H1 (cell line): ENCODE data around the gene CCNY. TPM values are rescaled to one million over a fixed set of nuclear protein-coding genes. Genes with fewer than 3 reads are reported as not detected.

Experiments
- CTCF ChIA-PET: fragments of 300-600 bp; sonication (Branson Sonifier 250); formaldehyde crosslinking; loops from one replicate; lab custom pipeline; 2021; ENCODE audit not compliant: partially characterized antibody; lab: Charles Lee
- POLR2A ChIA-PET: fragments of 300-600 bp; sonication (Branson Sonifier 250); formaldehyde crosslinking; loops from one replicate; lab custom pipeline; 2021; ENCODE audit warnings: inconsistent platforms; ENCODE audit not compliant: partially characterized antibody; lab: Charles Lee
- DNase-seq, 2 experiments: peaks; one replicate each; pipeline versions ENCODE4 v3.0.0 to v3.0.0-alpha.2; 2010 to 2022; ENCODE audit warnings: low spot score in 2 of 2, low read depth in 1 of 2, mixed read lengths in 1 of 2
- FAIRE-seq: peaks from 2 replicates; lab custom pipeline; 2011; peaks lifted over from hg19 to GRCh38; lab: Jason Lieb, UNC
- H2AFZ ChIP-seq: 2 replicates; pipeline ENCODE4 v1.8.1; 2012; ENCODE audit warnings: low read length, inconsistent platforms
- H2AK5ac ChIP-seq: 2 replicates; pipeline ENCODE4 v1.6.1; 2013; ENCODE audit warnings: low read depth, low read length
- H2BK120ac ChIP-seq: replicated peaks from 2 replicates; pipeline ENCODE3; 2013; ENCODE audit warnings: low read depth, low read length, inconsistent platforms
- H2BK12ac ChIP-seq: 2 replicates; pipeline ENCODE4 v1.6.1; 2013; ENCODE audit warnings: low read depth, low read length
- H2BK15ac ChIP-seq: 2 replicates; pipeline ENCODE4 v1.6.1; 2013; ENCODE audit warnings: low read length
- H2BK20ac ChIP-seq: 2 replicates; pipeline ENCODE4 v1.6.1; 2013; ENCODE audit warnings: low read length
- H2BK5ac ChIP-seq: 2 replicates; pipeline ENCODE4 v1.6.1; 2013; ENCODE audit warnings: low read depth, low read length
- H3K14ac ChIP-seq: 2 replicates; pipeline ENCODE4 v1.6.1; 2013; ENCODE audit warnings: inconsistent platforms; ENCODE audit not compliant: insufficient read length
- H3K18ac ChIP-seq: 2 replicates; pipeline ENCODE4 v1.6.1; 2013; ENCODE audit warnings: low read length; ENCODE audit errors: extremely low read depth
- H3K23ac ChIP-seq: 2 replicates; pipeline ENCODE4 v1.6.1; 2013; ENCODE audit warnings: inconsistent platforms; ENCODE audit not compliant: insufficient read length
- H3K23me2 ChIP-seq: 2 replicates; pipeline ENCODE4 v1.6.1; 2013; ENCODE audit warnings: low read depth, low read length
- H3K27ac ChIP-seq: 2 replicates; pipeline ENCODE4 v1.6.1; 2011; ENCODE audit warnings: low read depth, low read length, inconsistent platforms
- H3K27me3 ChIP-seq, 4 experiments: replicated peaks in 1 of 4; 1 replicate in 1 of 4; 2 replicates in 3 of 4; pipeline versions ENCODE4 v1.6.1 to v1.8.1; 2011 to 2013; ENCODE audit warnings: low read length in 3 of 4, mild to moderate bottlenecking in 3 of 4, inconsistent platforms in 2 of 4, mixed read lengths in 2 of 4, moderate library complexity in 1 of 4; ENCODE audit not compliant: control insufficient read depth in 3 of 4, insufficient read depth in 3 of 4; ENCODE audit errors: extremely low read depth in 1 of 4
- H3K36me3 ChIP-seq, 4 experiments: 2 replicates each; pipeline versions ENCODE4 v1.6.1 to v1.8.1; 2011 to 2013; ENCODE audit warnings: mild to moderate bottlenecking in 4 of 4, low read length in 3 of 4, moderate library complexity in 2 of 4, control low read depth in 1 of 4, inconsistent platforms in 1 of 4; ENCODE audit not compliant: insufficient read depth in 4 of 4, control insufficient read depth in 2 of 4
- H3K4ac ChIP-seq: replicated peaks from 2 replicates; pipeline ENCODE3; 2013; ENCODE audit warnings: low read length, low read depth, mixed read lengths, inconsistent platforms; ENCODE audit not compliant: insufficient read length
- H3K4me1 ChIP-seq, 4 experiments: replicated peaks in 1 of 4; 1 replicate in 1 of 4; 2 replicates in 3 of 4; pipeline versions ENCODE4 v1.6.1 to v1.8.1; 2011 to 2013; ENCODE audit warnings: low read length in 3 of 4, inconsistent platforms in 2 of 4, mixed read lengths in 1 of 4; ENCODE audit not compliant: insufficient read depth in 4 of 4, control insufficient read depth in 3 of 4
- H3K4me2 ChIP-seq, 2 experiments: 2 replicates each; pipeline versions ENCODE4 v1.6.1 to v1.8.1; 2011 to 2013; ENCODE audit warnings: low read depth in 2 of 2, low read length in 2 of 2, control low read depth in 1 of 2, inconsistent platforms in 1 of 2, mild to moderate bottlenecking in 1 of 2; ENCODE audit not compliant: insufficient read depth in 1 of 2
- H3K4me3 ChIP-seq, 4 experiments: fragments of 200-600, 300-600 bp in 1 of 4; sonication (generic), shearing (Covaris generic), sonication (Bioruptor Twin) in 1 of 4; 2 replicates each; pipeline versions ENCODE4 v1.5.1 to v1.8.1; 2011 to 2016; ENCODE audit warnings: low read length in 4 of 4, low read depth in 3 of 4, control low read depth in 2 of 4, inconsistent platforms in 2 of 4, mild to moderate bottlenecking in 2 of 4, mixed read lengths in 1 of 4, moderate library complexity in 1 of 4; ENCODE audit not compliant: insufficient read depth in 2 of 4; ENCODE audit errors: extremely low read depth in 1 of 4
- H3K56ac ChIP-seq: replicated peaks from 2 replicates; pipeline ENCODE3; 2013; ENCODE audit warnings: low read depth, mild to moderate bottlenecking, mixed read lengths, low read length, inconsistent platforms; ENCODE audit not compliant: insufficient read length
- H3K79me1 ChIP-seq: 2 replicates; pipeline ENCODE4 v1.6.1; 2013; ENCODE audit warnings: low read depth, low read length, control low read depth
- H3K79me2 ChIP-seq, 2 experiments: 2 replicates each; pipeline versions ENCODE4 v1.6.1 to v1.8.1; 2012 to 2013; ENCODE audit warnings: low read length in 2 of 2, mild to moderate bottlenecking in 2 of 2, inconsistent platforms in 1 of 2; ENCODE audit not compliant: insufficient read depth in 2 of 2, control insufficient read depth in 1 of 2
- H3K9ac ChIP-seq, 4 experiments: replicated peaks in 1 of 4; 1 replicate in 1 of 4; 2 replicates in 3 of 4; pipeline versions ENCODE4 v1.6.1 to v1.8.1; 2011 to 2013; ENCODE audit warnings: low read depth in 3 of 4, low read length in 3 of 4, control low read depth in 2 of 4, mild to moderate bottlenecking in 2 of 4, moderate library complexity in 2 of 4, inconsistent platforms in 1 of 4; ENCODE audit errors: extremely low read depth in 1 of 4
- H3K9me3 ChIP-seq, 2 experiments: 2 replicates each; pipeline versions ENCODE4 v1.6.1 to v1.8.1; 2012 to 2013; ENCODE audit warnings: mild to moderate bottlenecking in 2 of 2, moderate library complexity in 2 of 2, control low read depth in 1 of 2, inconsistent platforms in 1 of 2, low read depth in 1 of 2, low read length in 1 of 2, mixed read lengths in 1 of 2; ENCODE audit not compliant: insufficient read depth in 2 of 2
- H4K20me1 ChIP-seq, 2 experiments: replicated peaks in 1 of 2; 2 replicates each; pipeline versions ENCODE3 to v1.8.1; 2011 to 2013; ENCODE audit warnings: inconsistent platforms in 2 of 2, low read length in 2 of 2, mild to moderate bottlenecking in 1 of 2; ENCODE audit not compliant: insufficient read depth in 2 of 2, control insufficient read depth in 1 of 2
- H4K5ac ChIP-seq: 2 replicates; pipeline ENCODE4 v1.6.1; 2013; ENCODE audit warnings: low read length, low read depth, mixed read lengths, inconsistent platforms; ENCODE audit not compliant: insufficient read length
- H4K8ac ChIP-seq: 2 replicates; pipeline ENCODE4 v1.8.0; 2013; ENCODE audit warnings: mild to moderate bottlenecking, moderate library complexity, low read length, inconsistent platforms; ENCODE audit not compliant: insufficient read depth; ENCODE audit errors: extremely low read depth
- H4K91ac ChIP-seq: replicated peaks from 2 replicates; pipeline ENCODE3; 2013; ENCODE audit warnings: low read length, mixed read lengths, inconsistent platforms; ENCODE audit not compliant: insufficient read length
- CHD2 ChIP-seq: IDR thresholded peaks from 2 replicates; pipeline ENCODE4 v1.6.1; 2012; ENCODE audit warnings: low read length, improper control_type of control experiment
- EGR1 ChIP-seq: IDR thresholded peaks from 2 replicates; pipeline ENCODE4 v1.6.1; 2011; ENCODE audit warnings: low read depth, low read length, borderline replicate concordance
- GABPA ChIP-seq: IDR thresholded peaks from 2 replicates; pipeline ENCODE4 v1.6.1; 2011; ENCODE audit warnings: mild to moderate bottlenecking, low read length, moderate library complexity, borderline replicate concordance; ENCODE audit not compliant: insufficient read depth
- GTF2F1 ChIP-seq: IDR thresholded peaks from 2 replicates; pipeline ENCODE4 v1.6.1; 2012; ENCODE audit warnings: low read depth, low read length, improper control_type of control experiment, borderline replicate concordance
- HDAC2 ChIP-seq, 2 experiments: fragments of 300-600 bp in 1 of 2; sonication (generic) in 1 of 2; IDR thresholded peaks; 2 replicates each; pipeline ENCODE4 v1.6.1; 2011 to 2012; ENCODE audit warnings: low read depth in 2 of 2, low read length in 2 of 2, mild to moderate bottlenecking in 2 of 2, moderate library complexity in 2 of 2, borderline replicate concordance in 1 of 2, inconsistent platforms in 1 of 2
- JUN ChIP-seq: IDR thresholded peaks from 2 replicates; pipeline ENCODE4 v1.6.1; 2011; ENCODE audit warnings: low read depth, mild to moderate bottlenecking, improper control_type of control experiment, low read length
- SAP30 ChIP-seq: fragments of 300-600 bp; sonication (generic); IDR thresholded peaks from 2 replicates; pipeline ENCODE4 v1.7.1; 2012; ENCODE audit warnings: low read length, moderate library complexity, mild to moderate bottlenecking, inconsistent platforms; ENCODE audit not compliant: insufficient read depth, insufficient replicate concordance
- SIRT6 ChIP-seq: IDR thresholded peaks from one replicate; pipeline ENCODE4 v1.7.1; 2012; ENCODE audit warnings: low read length, inconsistent platforms
- SIX5 ChIP-seq: IDR thresholded peaks from 2 replicates; pipeline ENCODE4 v1.6.1; 2011; ENCODE audit warnings: mild to moderate bottlenecking, low read depth, low read length
- SUZ12 ChIP-seq: fragments of 200-600 bp; sonication (generic); IDR thresholded peaks from 2 replicates; pipeline ENCODE4 v1.6.1; 2012; ENCODE audit warnings: mild to moderate bottlenecking, inconsistent platforms, low read length, moderate library complexity, mixed read lengths
- TAF1 ChIP-seq: IDR thresholded peaks from 2 replicates; pipeline ENCODE4 v1.6.1; 2011; ENCODE audit warnings: mild to moderate bottlenecking, low read depth, low read length
- WGBS, 2 experiments: shearing (Covaris generic) in 1 of 2; methylation state at CpG; one replicate each; pipeline versions ENCODE4 v1.1.6 to v1.1.7; 2013 to 2015; ENCODE audit warnings: low lambda C conversion rate in 2 of 2, mixed read lengths in 2 of 2, inconsistent platforms in 1 of 2, low coverage in 1 of 2, missing lambda C conversion rate in 1 of 2; ENCODE audit not compliant: insufficient replicate concordance in 2 of 2, insufficient coverage in 1 of 2, insufficient read length in 1 of 2; ENCODE audit errors: extremely low coverage in 1 of 2, missing lambda C conversion rate in 1 of 2; 5-methylcytosine and 5-hydroxymethylcytosine counted together
- polyA plus RNA-seq, 7 experiments: library from polyadenylated mRNA; depleted of rRNA in 3 of 7; stranded (reverse) in 5 of 7; unstranded in 2 of 7; fragments of >200 nt in 5 of 7; fragments of 200-250 nt in 2 of 7; gene quantifications; 1 replicate in 5 of 7; 2 replicates in 1 of 7; 4 replicates in 1 of 7; pipeline versions ENCODE4 v1.2.1 to v1.2.3, GENCODE V29; 2011 to 2013; ENCODE audit warnings: missing spikeins in 2 of 7, mixed read lengths in 2 of 7
- total RNA-seq: library from RNA; stranded (reverse); fragmentation: NEBNext Ultra II Directional; extraction: Animal tissue kit (Norgen Biotek cat#: 25700); gene quantifications from 2 replicates; pipeline ENCODE4 v1.2.1, GENCODE V29; 2021
- TF ChIP-seq, protein P1 (sequence below): IDR thresholded peaks from 2 replicates; pipeline ENCODE4 v1.6.1; 2011; ENCODE audit warnings: low read length, improper control_type of control experiment

The CCNY gene
- total and polyA plus RNA-seq, 2 of the 8 experiments (the other 6 are each of a cell fraction or from before 2014, with no cell fraction given): 25.3 to 68.2 TPM

- no peak overlapping the region for H3K9ac ChIP-seq
- FAIRE-seq (no peak), DNase-seq (peak in 1 of 2 experiments; percentile 5)
- no peak overlapping the region for H2AK5ac ChIP-seq
- H3K36me3 ChIP-seq: no peaks in the 10 kb centered on the region
- ChIA-PET CTCF (interaction anchor here (1.2 to 1.6 kb wide), 2 partner anchors 87 to 263 kb away, joined by 3 read pairs; no protein-coding TSS in a partner anchor), POLR2A (no interaction called here)
- H2BK5ac ChIP-seq: no peak overlapping the region
- no peak overlapping the region for H4K8ac ChIP-seq
- H3K27ac ChIP-seq: no peak overlapping the region
- H2BK20ac ChIP-seq: no peak overlapping the region
- no peaks in the 10 kb centered on the region for H3K23me2 ChIP-seq
- no peaks in the 10 kb centered on the region for H3K79me1 ChIP-seq
- no peak overlapping the region for H2BK12ac ChIP-seq
- H2BK120ac ChIP-seq: no peak overlapping the region
- H3K4me3 ChIP-seq: no peak overlapping the region
- no peak overlapping the region for H4K91ac ChIP-seq
- H3K9me3 ChIP-seq: no peaks in the 10 kb centered on the region
- H3K4me2 ChIP-seq: no peak overlapping the region
- WGBS, 2 experiments: 84% methylated on average over 11 of the region's 11 CpGs; no CpG with 5 or more reads in 1 of the 2 experiments
- H4K20me1 ChIP-seq: no peaks in the 10 kb centered on the region
- no peak overlapping the region for H3K14ac ChIP-seq
- H3K56ac ChIP-seq: no peak overlapping the region
- no peaks in the 10 kb centered on the region for H3K4me1 ChIP-seq
- no peak overlapping the region for H3K4ac ChIP-seq
- no peaks in the 10 kb centered on the region for H3K79me2 ChIP-seq
- H3K27me3 ChIP-seq: no peaks in the 10 kb centered on the region
- H2AFZ ChIP-seq: no peak overlapping the region
- no peak overlapping the region for H3K23ac ChIP-seq
- no peak overlapping the region for H3K18ac ChIP-seq
- H4K5ac ChIP-seq: no peak overlapping the region
- H2BK15ac ChIP-seq: no peak overlapping the region
- no peak for TF ChIP-seq EGR1
- TF ChIP-seq, protein P1, sequence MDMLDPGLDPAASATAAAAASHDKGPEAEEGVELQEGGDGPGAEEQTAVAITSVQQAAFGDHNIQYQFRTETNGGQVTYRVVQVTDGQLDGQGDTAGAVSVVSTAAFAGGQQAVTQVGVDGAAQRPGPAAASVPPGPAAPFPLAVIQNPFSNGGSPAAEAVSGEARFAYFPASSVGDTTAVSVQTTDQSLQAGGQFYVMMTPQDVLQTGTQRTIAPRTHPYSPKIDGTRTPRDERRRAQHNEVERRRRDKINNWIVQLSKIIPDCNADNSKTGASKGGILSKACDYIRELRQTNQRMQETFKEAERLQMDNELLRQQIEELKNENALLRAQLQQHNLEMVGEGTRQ: no peak
- no peak for TF ChIP-seq CHD2
- no peak for TF ChIP-seq HDAC2 (IDR thresholded peaks at IDR 0.05; ENCODE audit: borderline replicate concordance in 1 of 2, low read depth in 2 of 2, low read length in 2 of 2)
- TF ChIP-seq GTF2F1: no peak
- no peak for TF ChIP-seq SAP30
- no peak for TF ChIP-seq SIX5
- no peak for TF ChIP-seq SIRT6
- TF ChIP-seq TAF1: no peak
- no peak for TF ChIP-seq SUZ12
- TF ChIP-seq GABPA: no peak
- no peak for TF ChIP-seq JUN
These were observed 36.1 kb upstream of the CCNY start for GRCh38 chr10:35300063-35300699.
